Omental fat pad (tissue), 4 donors: ENCODE data around the gene ARL14. TPM values are rescaled to one million over a fixed set of nuclear protein-coding genes. Genes with fewer than 3 reads are reported as not detected.

ENCODE experiments used
- ATAC-seq: fragments of 150-250 bp; one replicate; pipeline ENCODE4 v1.9.1; 2016; ENCODE audit warnings: mild to moderate bottlenecking, moderate library complexity; ENCODE audit not compliant: low FRiP score
- DNase-seq: peaks from one replicate; pipeline ENCODE4 v3.0.0-alpha.2; 2019; ENCODE audit warnings: low spot score
- total RNA-seq, 4 donors: library from RNA; depleted of rRNA; stranded (reverse); fragments of >200 nt; gene quantifications; one replicate each; pipeline ENCODE4 v1.1.0, GENCODE V29; 2016
- TF ChIP-seq, protein P1 (sequence below), 3 donors: fragments of 450-650 bp; IDR thresholded peaks; one replicate each; pipeline ENCODE4 v1.5.1; 2016 to 2017; ENCODE audit warnings: antibody characterized with exemption in 3 of 3, mild to moderate bottlenecking in 3 of 3, moderate library complexity in 2 of 3

Gene ARL14
- total RNA-seq, 4 donors from 2014 or later = not detected

DNA sequence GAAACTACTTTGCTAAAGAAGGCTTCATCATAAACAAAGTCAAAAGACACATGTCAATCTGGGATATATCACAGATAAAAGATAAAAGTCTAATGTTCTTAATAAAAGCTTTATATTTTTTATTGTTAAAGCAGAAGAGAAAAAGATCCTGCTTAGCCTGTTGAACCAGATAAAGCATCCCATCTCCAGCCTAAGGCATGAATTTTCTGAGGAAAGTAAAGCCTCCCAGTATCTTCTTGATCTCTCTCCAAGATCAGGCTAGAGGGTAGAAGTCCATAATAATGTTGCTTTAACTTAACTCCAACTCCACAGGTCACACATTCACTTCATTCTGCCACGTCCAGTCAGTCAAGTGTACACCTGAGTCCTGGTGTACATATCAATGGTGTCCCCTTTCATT is 14.2 kb downstream of the ARL14 start:
- TF ChIP-seq, protein P1, sequence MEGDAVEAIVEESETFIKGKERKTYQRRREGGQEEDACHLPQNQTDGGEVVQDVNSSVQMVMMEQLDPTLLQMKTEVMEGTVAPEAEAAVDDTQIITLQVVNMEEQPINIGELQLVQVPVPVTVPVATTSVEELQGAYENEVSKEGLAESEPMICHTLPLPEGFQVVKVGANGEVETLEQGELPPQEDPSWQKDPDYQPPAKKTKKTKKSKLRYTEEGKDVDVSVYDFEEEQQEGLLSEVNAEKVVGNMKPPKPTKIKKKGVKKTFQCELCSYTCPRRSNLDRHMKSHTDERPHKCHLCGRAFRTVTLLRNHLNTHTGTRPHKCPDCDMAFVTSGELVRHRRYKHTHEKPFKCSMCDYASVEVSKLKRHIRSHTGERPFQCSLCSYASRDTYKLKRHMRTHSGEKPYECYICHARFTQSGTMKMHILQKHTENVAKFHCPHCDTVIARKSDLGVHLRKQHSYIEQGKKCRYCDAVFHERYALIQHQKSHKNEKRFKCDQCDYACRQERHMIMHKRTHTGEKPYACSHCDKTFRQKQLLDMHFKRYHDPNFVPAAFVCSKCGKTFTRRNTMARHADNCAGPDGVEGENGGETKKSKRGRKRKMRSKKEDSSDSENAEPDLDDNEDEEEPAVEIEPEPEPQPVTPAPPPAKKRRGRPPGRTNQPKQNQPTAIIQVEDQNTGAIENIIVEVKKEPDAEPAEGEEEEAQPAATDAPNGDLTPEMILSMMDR (IDR thresholded peaks at IDR 0.05) = no peak

DNA sequence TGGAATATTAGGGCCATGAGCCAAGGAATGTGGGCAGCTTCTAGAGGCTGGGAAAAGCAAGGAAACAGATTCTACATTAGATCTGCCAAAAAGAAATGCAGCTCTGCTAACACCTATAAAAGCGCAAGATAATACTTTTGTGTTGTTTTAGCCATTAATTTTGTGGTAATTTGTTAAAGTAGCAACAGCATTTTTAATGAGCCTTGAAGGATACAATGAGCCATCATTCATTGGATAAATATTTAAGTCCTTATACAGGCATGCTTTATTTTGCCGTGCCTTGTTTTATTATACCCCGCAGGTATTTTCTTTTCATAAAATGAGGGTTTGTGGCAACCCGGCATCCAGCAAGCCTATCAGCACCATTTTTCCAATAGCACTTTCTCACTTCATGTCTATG is 15.0 kb downstream of the ARL14 start:
- TF ChIP-seq, protein P1 (IDR thresholded peaks at IDR 0.05) = no peak
- no peak for DNase-seq
- ATAC-seq = no peak

More for the DNA sequence above, 14.2 kb downstream of the ARL14 start:
- no peak for DNase-seq
- ATAC-seq = no peak

DNA sequence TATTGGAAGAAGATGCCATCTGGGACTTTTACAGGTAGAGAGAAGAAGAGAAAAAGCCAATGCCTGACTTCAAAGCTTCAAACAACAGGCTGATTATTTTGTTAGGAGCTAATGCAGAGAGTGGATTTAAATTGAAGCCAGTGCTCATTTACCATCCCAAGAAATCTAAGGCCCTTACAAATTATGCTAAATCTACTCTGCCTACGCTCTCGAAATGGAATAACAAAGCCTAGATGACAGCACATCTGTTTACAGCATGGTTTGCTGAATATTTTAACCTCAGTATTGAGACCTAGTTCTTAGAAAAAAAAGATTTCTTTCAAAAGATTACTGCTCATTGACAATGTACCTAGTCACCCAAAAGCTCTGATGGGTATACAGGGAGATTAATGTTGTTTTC is 16.2 kb downstream of the ARL14 start:
- TF ChIP-seq, protein P1 (IDR thresholded peaks at IDR 0.05) = no peak
- DNase-seq = no peak
- ATAC-seq = no peak

DNA sequence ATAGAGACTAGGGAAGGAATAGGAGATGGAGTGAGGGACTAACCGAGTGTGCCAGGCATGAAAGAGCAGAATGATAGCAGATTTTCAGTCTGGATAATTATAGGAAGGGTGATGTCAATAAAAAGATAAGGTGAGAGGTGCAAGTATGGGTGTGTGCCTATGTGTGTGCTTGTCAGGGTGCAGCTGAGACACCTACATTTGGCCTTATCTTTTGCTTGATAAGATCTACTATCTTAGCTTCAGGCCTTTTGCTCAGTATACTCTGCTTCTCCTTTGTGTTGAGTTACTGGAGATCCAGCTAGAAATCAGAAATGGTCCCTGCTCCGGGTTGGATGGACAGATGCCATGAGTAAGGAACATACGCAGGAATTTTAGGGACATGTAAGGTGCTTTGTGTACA is 17.4 kb downstream of the ARL14 start:
- ATAC-seq = no peak
- TF ChIP-seq, protein P1 (IDR thresholded peaks at IDR 0.05) = no peak
- DNase-seq = no peak

DNA sequence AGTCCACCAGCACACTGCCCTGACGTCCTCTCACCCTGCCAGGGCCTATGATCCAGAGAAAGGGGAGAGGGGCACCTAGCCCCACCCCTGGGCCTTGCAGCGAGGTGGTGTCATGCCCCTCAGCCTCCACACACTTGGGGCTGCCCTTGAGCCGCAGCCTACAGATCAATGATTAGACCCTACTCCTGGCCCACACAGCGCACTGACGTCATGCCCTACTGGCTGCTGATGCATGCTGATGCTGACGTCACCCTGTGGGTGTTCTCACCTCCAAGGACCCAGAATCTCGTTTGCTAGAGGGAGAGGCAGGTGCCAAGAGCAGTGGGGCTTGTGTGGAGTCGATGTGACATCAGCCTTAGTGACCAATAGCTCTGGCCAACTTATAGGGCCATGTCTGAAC is 18.0 kb downstream of the ARL14 start:
- ATAC-seq (no peak), DNase-seq (no peak)
- TF ChIP-seq, protein P1 (IDR thresholded peaks at IDR 0.05) = no peak

DNA sequence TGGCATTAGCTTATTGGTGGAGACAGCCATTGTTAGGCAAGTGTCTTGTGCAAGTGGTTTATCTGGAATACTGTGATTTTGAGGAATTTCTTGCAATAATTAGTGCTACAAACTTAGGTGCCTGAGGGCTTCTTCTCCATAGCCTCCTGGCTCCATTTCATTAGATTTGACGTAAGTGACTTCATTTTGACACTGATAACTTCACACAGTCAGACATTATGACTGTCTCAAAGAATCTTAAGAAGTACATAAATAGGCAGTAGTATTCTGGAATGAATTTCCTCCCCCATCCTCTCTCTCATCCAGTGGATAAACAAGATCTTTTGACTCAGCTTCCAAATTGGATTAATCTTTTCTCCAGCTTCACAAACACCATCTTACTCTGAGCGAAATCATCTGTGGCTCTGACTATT is 19.0 kb downstream of the ARL14 start:
- no peak for ATAC-seq
- TF ChIP-seq, protein P1 (IDR thresholded peaks at IDR 0.05) = no peak
- DNase-seq = no peak

DNA sequence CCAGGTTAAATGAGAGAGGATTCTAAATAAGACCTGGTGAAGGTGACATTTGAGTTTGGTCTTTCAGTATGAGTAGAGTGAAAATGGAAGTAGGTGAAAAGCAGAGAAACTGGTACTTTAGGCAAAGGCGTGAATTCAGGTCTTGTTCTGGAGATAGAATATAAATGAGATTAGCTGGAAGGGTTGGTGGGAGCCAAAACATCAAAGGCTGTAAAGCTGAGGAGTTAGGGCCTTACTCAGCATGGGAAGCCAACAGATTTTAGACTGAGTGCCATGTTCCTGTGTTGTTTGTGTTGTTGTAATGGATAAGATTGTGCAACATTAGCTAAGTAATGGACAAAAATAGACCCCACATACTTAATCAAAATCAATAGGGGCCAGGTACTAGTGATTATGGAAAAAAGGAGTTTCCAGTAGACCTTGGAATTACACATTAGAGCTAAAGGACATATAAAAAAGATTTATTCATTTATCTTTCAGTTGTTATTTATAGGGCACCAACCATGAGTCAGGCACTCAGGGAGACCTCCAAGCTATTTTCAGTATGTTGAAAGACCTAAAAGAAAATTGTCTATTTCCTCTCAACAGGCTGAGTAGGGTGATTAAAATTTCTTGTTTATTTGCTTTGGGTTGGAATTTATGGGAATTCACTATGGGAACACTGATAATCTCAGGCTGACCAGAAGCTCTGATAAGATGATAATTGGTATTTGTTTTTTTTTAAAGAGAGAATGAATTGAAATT is 20.8 kb downstream of the ARL14 start:
- DNase-seq (no peak), ATAC-seq (no peak)
- TF ChIP-seq, protein P1 (IDR thresholded peaks at IDR 0.05) = no peak
